ENCODE results near the gene UBE2E2. TPM values are rescaled to one million over a fixed set of nuclear protein-coding genes. Genes with fewer than 3 reads are reported as not detected.

The UBE2E2 gene
- total and polyA plus RNA-seq, 2 of the 13 experiments (the other 11 are each of a cell fraction or from before 2014, with no cell fraction given) = 0.77 to 1.5 TPM

DNA sequence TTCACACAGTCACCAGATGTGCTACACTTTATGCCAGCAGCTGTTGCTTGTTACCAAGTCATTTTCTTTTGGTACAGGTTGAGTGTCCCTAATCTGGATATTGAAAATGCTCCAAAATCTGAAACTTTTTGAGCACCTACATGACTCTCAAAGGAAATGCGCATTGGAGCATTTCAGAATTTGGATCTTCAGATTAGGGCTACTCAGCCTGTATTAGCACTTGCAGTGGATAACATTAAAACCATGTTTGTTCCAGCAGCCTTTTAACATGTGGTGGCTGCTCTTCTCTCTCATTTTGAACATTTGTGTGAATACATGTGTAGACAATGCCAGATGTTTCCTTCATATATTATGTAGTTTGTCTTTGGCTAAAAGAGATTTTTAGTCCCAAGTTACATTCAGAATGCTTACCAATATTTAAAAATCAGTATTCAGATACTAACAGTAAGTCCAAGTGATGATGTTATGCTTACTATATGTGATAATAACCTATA is 371.7 kb downstream of the UBE2E2 start (continued):
- TF ChIP-seq, protein P1, sequence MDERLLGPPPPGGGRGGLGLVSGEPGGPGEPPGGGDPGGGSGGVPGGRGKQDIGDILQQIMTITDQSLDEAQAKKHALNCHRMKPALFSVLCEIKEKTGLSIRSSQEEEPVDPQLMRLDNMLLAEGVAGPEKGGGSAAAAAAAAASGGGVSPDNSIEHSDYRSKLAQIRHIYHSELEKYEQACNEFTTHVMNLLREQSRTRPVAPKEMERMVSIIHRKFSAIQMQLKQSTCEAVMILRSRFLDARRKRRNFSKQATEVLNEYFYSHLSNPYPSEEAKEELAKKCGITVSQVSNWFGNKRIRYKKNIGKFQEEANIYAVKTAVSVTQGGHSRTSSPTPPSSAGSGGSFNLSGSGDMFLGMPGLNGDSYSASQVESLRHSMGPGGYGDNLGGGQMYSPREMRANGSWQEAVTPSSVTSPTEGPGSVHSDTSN (CRISPR knock-in tag; IDR thresholded peaks at IDR 0.05) = no peak
- TF ChIP-seq ZFY (CRISPR knock-in tag; IDR thresholded peaks at IDR 0.05) (no peak), ZNF256 (CRISPR knock-in tag; conservative IDR thresholded peaks at IDR 0.05) (no peak), ZNF749 (CRISPR knock-in tag; IDR thresholded peaks at IDR 0.05; ENCODE audit: borderline replicate concordance) (no peak), HNRNPUL1 (IDR thresholded peaks at IDR 0.05; ENCODE audit: low read depth, low read length) (no peak)
- TF ChIP-seq, protein P2, sequence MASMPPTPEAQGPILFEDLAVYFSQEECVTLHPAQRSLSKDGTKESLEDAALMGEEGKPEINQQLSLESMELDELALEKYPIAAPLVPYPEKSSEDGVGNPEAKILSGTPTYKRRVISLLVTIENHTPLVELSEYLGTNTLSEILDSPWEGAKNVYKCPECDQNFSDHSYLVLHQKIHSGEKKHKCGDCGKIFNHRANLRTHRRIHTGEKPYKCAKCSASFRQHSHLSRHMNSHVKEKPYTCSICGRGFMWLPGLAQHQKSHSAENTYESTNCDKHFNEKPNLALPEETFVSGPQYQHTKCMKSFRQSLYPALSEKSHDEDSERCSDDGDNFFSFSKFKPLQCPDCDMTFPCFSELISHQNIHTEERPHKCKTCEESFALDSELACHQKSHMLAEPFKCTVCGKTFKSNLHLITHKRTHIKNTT (CRISPR knock-in tag; IDR thresholded peaks at IDR 0.05) = no peak
- TF ChIP-seq, protein P3, sequence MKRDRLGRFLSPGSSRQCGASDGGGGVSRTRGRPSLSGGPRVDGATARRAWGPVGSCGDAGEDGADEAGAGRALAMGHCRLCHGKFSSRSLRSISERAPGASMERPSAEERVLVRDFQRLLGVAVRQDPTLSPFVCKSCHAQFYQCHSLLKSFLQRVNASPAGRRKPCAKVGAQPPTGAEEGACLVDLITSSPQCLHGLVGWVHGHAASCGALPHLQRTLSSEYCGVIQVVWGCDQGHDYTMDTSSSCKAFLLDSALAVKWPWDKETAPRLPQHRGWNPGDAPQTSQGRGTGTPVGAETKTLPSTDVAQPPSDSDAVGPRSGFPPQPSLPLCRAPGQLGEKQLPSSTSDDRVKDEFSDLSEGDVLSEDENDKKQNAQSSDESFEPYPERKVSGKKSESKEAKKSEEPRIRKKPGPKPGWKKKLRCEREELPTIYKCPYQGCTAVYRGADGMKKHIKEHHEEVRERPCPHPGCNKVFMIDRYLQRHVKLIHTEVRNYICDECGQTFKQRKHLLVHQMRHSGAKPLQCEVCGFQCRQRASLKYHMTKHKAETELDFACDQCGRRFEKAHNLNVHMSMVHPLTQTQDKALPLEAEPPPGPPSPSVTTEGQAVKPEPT (CRISPR knock-in tag; IDR thresholded peaks at IDR 0.05; ENCODE audit: low read depth) = no peak

DNA sequence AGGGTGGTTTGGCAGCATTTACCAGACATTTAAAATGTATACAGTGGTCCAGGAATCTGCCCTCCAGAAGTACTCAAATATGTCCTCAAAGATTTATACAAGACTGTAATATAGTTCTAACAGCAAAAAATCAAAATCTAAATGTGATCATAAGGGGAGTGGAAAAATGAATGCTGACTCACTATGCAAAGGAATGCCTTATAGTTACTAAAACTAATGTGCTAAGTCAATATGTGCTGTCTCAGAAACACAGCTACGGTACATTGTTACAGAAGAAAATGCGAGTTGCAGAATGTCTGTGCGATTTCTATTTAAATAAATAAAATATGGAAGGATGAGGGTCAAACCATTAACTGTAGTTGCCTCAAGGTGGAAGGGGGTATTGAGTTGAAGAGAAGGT is 372.6 kb downstream of the UBE2E2 start:
- H3K4me3 ChIP-seq (replicated peaks in 1 of 3; ENCODE audit: insufficient read depth in 1 of 3, low read depth in 2 of 3, low read length in 3 of 3) = no peak overlapping the region
- no peak for FAIRE-seq
- H3K4me2 ChIP-seq (ENCODE audit: low read depth, low read length) = no peak overlapping the region
- H3K9ac ChIP-seq (ENCODE audit: insufficient read depth, low read depth, low read length) = no peak overlapping the region
- in situ Hi-C loops (cut with HindIII; ENCODE audit: extremely low pct_ligation_motif_present, low pct_unique_long_range_greater_than_20kb) = no loop called here
- WGBS (ENCODE audit: low lambda C conversion rate) = 36% methylated on average over 3 of the region's 3 CpGs
- no peak for ATAC-seq
- H4K20me1 ChIP-seq (ENCODE audit: insufficient read depth, low read length) = no peaks in the 10 kb centered on the region
- no peaks in the 10 kb centered on the region for H3K27me3 ChIP-seq (ENCODE audit: control insufficient read depth in 1 of 2, insufficient read depth in 2 of 2, low read length in 2 of 2)
- CTCF ChIA-PET (ENCODE audit: low intra/inter-chr PET ratio, low total read pairs) = no interaction called here
- POLR2A ChIA-PET = no interaction called here
- H2AFZ ChIP-seq (ENCODE audit: low read length) = no peak overlapping the region
- no peak for DNase-seq (ENCODE audit: low spot score)
- H3K36me3 ChIP-seq (replicated peaks in 1 of 2; ENCODE audit: control insufficient read depth in 1 of 2, insufficient read depth in 2 of 2, low read length in 2 of 2) = no peaks in the 10 kb centered on the region
- H3K9me3 ChIP-seq (ENCODE audit: low read length) = no peaks in the 10 kb centered on the region
- H3K4me1 ChIP-seq (ENCODE audit: insufficient read depth, low read length) = no peaks in the 10 kb centered on the region
- no peak overlapping the region for H3K27ac ChIP-seq (ENCODE audit: extremely low read length, insufficient read depth, low read length)
- intact Hi-C loops (cut with micrococcal nuclease; ENCODE audit: unreplicated experiment) = no loop called here
- H3K79me2 ChIP-seq (ENCODE audit: insufficient read depth, low read length) = no peaks in the 10 kb centered on the region
- no TSS peak for BruUV-seq (replicated peaks)
- TF ChIP-seq ZNF749 (CRISPR knock-in tag; IDR thresholded peaks at IDR 0.05; ENCODE audit: borderline replicate concordance) (no peak), ZFP41 (CRISPR knock-in tag; IDR thresholded peaks at IDR 0.05; ENCODE audit: borderline replicate concordance) (no peak), NAIF1 (CRISPR knock-in tag; IDR thresholded peaks at IDR 0.05; ENCODE audit: borderline replicate concordance) (no peak), ZNF891 (CRISPR knock-in tag; IDR thresholded peaks at IDR 0.05) (no peak), ZNF234 (CRISPR knock-in tag; conservative IDR thresholded peaks at IDR 0.05) (no peak), ZBTB38 (CRISPR knock-in tag; IDR thresholded peaks at IDR 0.05) (no peak), CCDC6 (CRISPR knock-in tag; IDR thresholded peaks at IDR 0.05) (no peak), NR2F2 (IDR thresholded peaks at IDR 0.05; ENCODE audit: borderline replicate concordance, low read depth) (no peak), GATAD2A (CRISPR knock-in tag; IDR thresholded peaks at IDR 0.05) (no peak)
- TF ChIP-seq, protein P4, sequence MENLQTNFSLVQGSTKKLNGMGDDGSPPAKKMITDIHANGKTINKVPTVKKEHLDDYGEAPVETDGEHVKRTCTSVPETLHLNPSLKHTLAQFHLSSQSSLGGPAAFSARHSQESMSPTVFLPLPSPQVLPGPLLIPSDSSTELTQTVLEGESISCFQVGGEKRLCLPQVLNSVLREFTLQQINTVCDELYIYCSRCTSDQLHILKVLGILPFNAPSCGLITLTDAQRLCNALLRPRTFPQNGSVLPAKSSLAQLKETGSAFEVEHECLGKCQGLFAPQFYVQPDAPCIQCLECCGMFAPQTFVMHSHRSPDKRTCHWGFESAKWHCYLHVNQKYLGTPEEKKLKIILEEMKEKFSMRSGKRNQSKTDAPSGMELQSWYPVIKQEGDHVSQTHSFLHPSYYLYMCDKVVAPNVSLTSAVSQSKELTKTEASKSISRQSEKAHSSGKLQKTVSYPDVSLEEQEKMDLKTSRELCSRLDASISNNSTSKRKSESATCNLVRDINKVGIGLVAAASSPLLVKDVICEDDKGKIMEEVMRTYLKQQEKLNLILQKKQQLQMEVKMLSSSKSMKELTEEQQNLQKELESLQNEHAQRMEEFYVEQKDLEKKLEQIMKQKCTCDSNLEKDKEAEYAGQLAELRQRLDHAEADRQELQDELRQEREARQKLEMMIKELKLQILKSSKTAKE (CRISPR knock-in tag; IDR thresholded peaks at IDR 0.05; ENCODE audit: borderline replicate concordance) = no peak

All from HepG2 (cell line).